Sigmoid colon (tissue), 7 donors: Measurements from ENCODE around the gene TRPV4. TPM values are rescaled to one million over a fixed set of nuclear protein-coding genes. Genes with fewer than 3 reads are reported as not detected.
"Not testable (repeated sequence)": the region's sequence is repeated elsewhere in the genome, so short reads cannot be mapped to it uniquely, and the experiment has no call there.

ENCODE experiments used
- DNase-seq: peaks from one replicate; pipeline ENCODE4 v3.0.0-alpha.2; 2019
- H3K27ac ChIP-seq, 4 donors: fragments of 200-600 bp; sonication (generic); one replicate each; pipeline ENCODE4 v1.5.1; 2016 to 2019; ENCODE audit warnings: mild to moderate bottlenecking in 1 of 4
- H3K27me3 ChIP-seq, 3 donors: fragments of 200-600 bp; sonication (generic); one replicate each; pipeline ENCODE4 v1.5.1; 2019; ENCODE audit warnings: mild to moderate bottlenecking in 1 of 3
- H3K36me3 ChIP-seq, 4 donors: fragments of 200-600 bp; sonication (generic); one replicate each; pipeline ENCODE4 v1.5.1; 2016 to 2019
- H3K4me1 ChIP-seq, 4 donors: fragments of 200-600 bp; sonication (generic); one replicate each; pipeline ENCODE4 v1.5.1; 2017 to 2019
- H3K4me3 ChIP-seq, 4 donors: fragments of 200-600 bp; sonication (generic); one replicate each; pipeline ENCODE4 v1.5.1; 2017 to 2019; ENCODE audit warnings: mild to moderate bottlenecking in 2 of 4, moderate library complexity in 1 of 4
- H3K9me3 ChIP-seq, 4 donors: fragments of 200-600 bp in 3 of 4; sonication (generic) in 3 of 4; one replicate each; pipeline versions ENCODE4 v1.5.1 to v1.6.1; 2013 to 2019
- CTCF ChIP-seq, 4 experiments: fragments of 450-650 bp in 3 of 4; fragments of 200-600 bp in 1 of 4; IDR thresholded peaks; one replicate each; pipeline ENCODE4 v1.5.1; 2016 to 2019; ENCODE audit warnings: antibody characterized with exemption in 4 of 4, mild to moderate bottlenecking in 3 of 4, moderate library complexity in 2 of 4
- EP300 ChIP-seq, 4 donors: sonication (generic); formaldehyde crosslinking; IDR thresholded peaks; one replicate each; pipeline ENCODE4 v1.6.1; 2017; ENCODE audit warnings: antibody characterized with exemption in 4 of 4
- POLR2A ChIP-seq, 2 donors: fragments of 450-650 bp; IDR thresholded peaks; one replicate each; pipeline ENCODE4 v1.6.1; 2016; ENCODE audit warnings: antibody characterized with exemption in 2 of 2, mild to moderate bottlenecking in 2 of 2, moderate library complexity in 2 of 2
- POLR2AphosphoS5 ChIP-seq, 4 donors: sonication (generic); formaldehyde crosslinking; IDR thresholded peaks; one replicate each; pipeline ENCODE4 v1.6.1; 2017; ENCODE audit warnings: antibody characterized with exemption in 4 of 4
- WGBS, 2 donors: extraction: QIAGEN DNeasy Blood & Tissue Kit; methylation state at CpG; one replicate each; pipeline ENCODE4 v1.1.7; 2013; 5-methylcytosine and 5-hydroxymethylcytosine counted together
- intact Hi-C: fragments of 100-400 bp; cut with DNase I; formaldehyde crosslinking; loops from one replicate; pipeline ENCODE4 v1.15.1; 2023
- polyA plus RNA-seq, 3 donors: library from polyadenylated mRNA; stranded (reverse); fragments of 200-250 nt; gene quantifications; one replicate each; pipeline ENCODE4 v1.2.3, GENCODE V29; 2013
- total RNA-seq, 4 donors: library from RNA; depleted of rRNA; stranded (reverse); fragments of >200 nt; gene quantifications; one replicate each; pipeline ENCODE4 v1.1.0, GENCODE V29; 2016
- donor health status: healthy with polysubstance abuse.
- donor health status: Bipolar disorder and iron deficiency.
- donor health status: healthy.

The TRPV4 gene
- total and polyA plus RNA-seq, 7 donors = 0.14 to 0.60 (median 0.39) TPM; not detected in 1

GRCh38 chr12:109855377-109855776, 22.2 kb upstream of the TRPV4 start:
- Histone ChIP-seq H3K9me3 (no peaks in the 10 kb centered on the region), H3K27ac (no peak overlapping the region), H3K4me3 (no peak overlapping the region), H3K27me3 (no peaks in the 10 kb centered on the region), H3K4me1 (no peaks in the 10 kb centered on the region), H3K36me3 (peaks cover 5 to 60% (median 33%) of the 10 kb centered on the region in 4 donors)
- 92 to 96% methylated on average over 14 of the region's 14 CpGs for WGBS, 2 donors
- TF ChIP-seq CTCF (IDR thresholded peaks at IDR 0.05) = no peak
- no peak for TF ChIP-seq POLR2A (IDR thresholded peaks at IDR 0.05)
- no peak for TF ChIP-seq EP300 (IDR thresholded peaks at IDR 0.05)
- TF ChIP-seq POLR2AphosphoS5 (IDR thresholded peaks at IDR 0.05) = no peak
- intact Hi-C loops = no loop called here
- no peak for DNase-seq

DNA sequence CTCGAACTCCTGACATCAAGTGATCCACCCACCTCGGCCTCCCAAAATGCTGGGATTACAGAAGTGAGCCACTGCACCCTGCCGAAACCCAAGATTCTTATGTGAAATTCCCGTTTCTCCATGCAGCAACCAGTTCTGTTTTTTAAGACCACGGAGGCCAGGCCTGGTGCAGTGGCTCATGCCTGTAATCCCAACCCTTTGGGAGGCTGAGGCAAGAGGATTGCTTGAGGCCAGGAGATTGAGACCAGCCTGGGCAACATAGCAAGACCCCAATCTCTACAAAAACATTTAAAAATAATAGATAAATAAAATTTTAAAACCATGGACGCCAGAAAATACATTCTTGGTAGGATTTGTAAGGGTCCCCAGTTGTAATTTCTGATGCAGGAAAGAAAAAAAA, 17.3 kb upstream of the TRPV4 start:
- H3K4me3 ChIP-seq, H3K27ac ChIP-seq, H3K9me3 ChIP-seq, H3K4me1 ChIP-seq, DNase-seq, intact Hi-C loops, H3K27me3 ChIP-seq: not testable (repeated sequence)
- H3K36me3 ChIP-seq = peaks cover 5 to 28% (median 13%) of the 10 kb centered on the region in 4 donors
- WGBS, 2 donors = 93 to 94% methylated on average over 6 of the region's 6 CpGs

GRCh38 chr12:109847142-109847735, 14.0 kb upstream of the TRPV4 start:
- H3K4me3 ChIP-seq = no peak overlapping the region
- intact Hi-C loops = no loop called here
- H3K36me3 ChIP-seq = peaks cover 0 to 3% (median under 1%) of the 10 kb centered on the region in 4 donors
- no peaks in the 10 kb centered on the region for H3K9me3 ChIP-seq
- 38 to 60% methylated on average over 7 of the region's 7 CpGs for WGBS, 2 donors
- DNase-seq = no peak
- peaks cover 0 to 9% (median 4%) of the 10 kb centered on the region in 4 donors for H3K4me1 ChIP-seq
- no peak overlapping the region for H3K27ac ChIP-seq
- no peaks in the 10 kb centered on the region for H3K27me3 ChIP-seq
- TF ChIP-seq POLR2A (IDR thresholded peaks at IDR 0.05) = no peak
- TF ChIP-seq POLR2AphosphoS5 (IDR thresholded peaks at IDR 0.05) = no peak
- no peak for TF ChIP-seq EP300 (IDR thresholded peaks at IDR 0.05)
- TF ChIP-seq CTCF (IDR thresholded peaks at IDR 0.05) = no peak

DNA sequence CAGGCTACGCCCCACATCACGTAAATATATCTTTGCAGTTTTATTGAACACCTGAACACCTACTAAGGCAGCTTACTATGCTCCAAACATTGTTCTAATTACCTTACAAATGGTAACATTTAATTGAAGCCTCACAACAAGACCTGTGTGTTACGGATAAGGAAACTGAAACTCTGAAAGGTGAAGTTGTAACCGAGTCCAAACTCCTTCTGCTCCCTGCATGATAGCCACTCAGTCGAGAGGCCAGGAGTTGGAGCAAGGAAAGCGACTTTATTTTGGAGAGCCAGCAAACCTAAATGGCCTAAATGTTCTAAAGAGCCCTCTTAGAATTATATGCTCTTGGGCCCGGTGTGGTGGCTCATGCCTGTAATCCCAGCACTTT, 12.6 kb upstream of the TRPV4 start:
- WGBS, 2 donors = 47 to 76% methylated on average over 7 of the region's 7 CpGs
- H3K27ac ChIP-seq = no peak overlapping the region
- no peak for DNase-seq
- no peak for TF ChIP-seq POLR2AphosphoS5 (IDR thresholded peaks at IDR 0.05)
- TF ChIP-seq EP300 (IDR thresholded peaks at IDR 0.05) = no peak
- TF ChIP-seq CTCF (IDR thresholded peaks at IDR 0.05) = no peak
- TF ChIP-seq POLR2A (IDR thresholded peaks at IDR 0.05) = no peak
- intact Hi-C loops = loop anchor here (1.0 kb wide), 1 partner anchor 41 kb away; no protein-coding TSS in a partner anchor
- no peaks in the 10 kb centered on the region for H3K27me3 ChIP-seq
- peaks cover 0 to 9% (median 4%) of the 10 kb centered on the region in 4 donors for H3K4me1 ChIP-seq
- H3K9me3 ChIP-seq = no peaks in the 10 kb centered on the region
- no peaks in the 10 kb centered on the region for H3K36me3 ChIP-seq
- peak overlapping the region in 1 of 4 donors; percentile 18 for H3K4me3 ChIP-seq

DNA sequence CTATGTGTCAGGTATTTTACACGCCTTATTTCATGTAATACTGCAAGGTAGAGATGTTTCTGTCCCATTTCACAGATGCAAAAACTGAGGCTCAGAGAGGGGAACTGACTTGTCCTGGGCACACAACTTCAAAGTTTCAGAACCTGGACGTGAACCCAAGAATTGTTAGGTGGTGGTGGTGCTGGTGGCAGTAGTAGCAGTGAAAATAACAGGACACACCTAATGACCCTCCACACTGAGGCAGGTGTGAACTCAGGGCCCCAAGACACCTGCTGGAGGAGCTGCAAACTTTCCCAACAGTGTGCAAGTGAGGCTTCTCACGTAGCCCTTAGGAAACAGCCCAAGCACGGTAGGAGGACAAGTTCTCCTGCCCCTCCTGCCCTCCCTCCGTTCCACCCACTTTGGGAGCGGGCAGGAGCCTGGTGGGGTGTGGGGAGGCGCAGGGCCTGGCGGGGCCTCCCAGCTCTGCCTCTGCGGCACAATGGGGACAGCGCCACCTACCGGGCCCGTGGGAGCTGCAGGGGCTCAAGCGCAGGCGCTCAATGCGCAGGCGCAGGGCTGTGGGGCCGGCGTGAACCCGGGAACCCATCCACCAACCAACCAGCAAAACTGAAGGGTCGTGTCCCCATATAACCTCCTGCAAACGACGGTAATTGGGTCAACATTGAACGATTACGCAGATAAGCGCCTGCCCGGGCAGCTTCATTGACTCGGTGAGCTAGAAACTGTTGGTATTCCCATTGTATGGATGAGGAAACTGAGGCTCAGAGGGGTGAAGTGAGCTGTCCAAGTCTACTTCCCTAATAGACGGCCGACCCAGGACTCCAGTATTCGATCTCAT, 12.0 kb upstream of the TRPV4 start:
- H3K4me1 ChIP-seq = peaks cover 0 to 9% (median 4%) of the 10 kb centered on the region in 4 donors
- H3K27ac ChIP-seq = no peak overlapping the region
- peak; percentile 90 for DNase-seq
- H3K9me3 ChIP-seq = no peaks in the 10 kb centered on the region
- H3K36me3 ChIP-seq = no peaks in the 10 kb centered on the region
- 5 to 12% methylated on average over 30 of the region's 30 CpGs for WGBS, 2 donors
- TF ChIP-seq POLR2A (IDR thresholded peaks at IDR 0.05) (no peak), EP300 (IDR thresholded peaks at IDR 0.05) (no peak), CTCF (IDR thresholded peaks at IDR 0.05) (peak; percentile 79 to 99 (median 90)), POLR2AphosphoS5 (IDR thresholded peaks at IDR 0.05) (no peak)
- peak overlapping the region in 2 of 4 donors; percentile 18 to 35 for H3K4me3 ChIP-seq
- intact Hi-C loops = loop anchor here (1.0 kb wide), 1 partner anchor 40 kb away; no protein-coding TSS in a partner anchor
- no peaks in the 10 kb centered on the region for H3K27me3 ChIP-seq
